MCF 10A (cell line): Measurements from ENCODE around the gene TSSK6. TPM values are rescaled to one million over a fixed set of nuclear protein-coding genes. Genes with fewer than 3 reads are reported as not detected.

Experiments used
- BruUV-seq: library from RNA; stranded (reverse); fragments of 400-500 nt; replicated peaks from 2 replicates; lab custom pipeline; 2021; lab: Mats Ljungman, UMichigan
- CTCF ChIA-PET: fragments of 300-600 bp; sonication (Branson Sonifier 250); formaldehyde crosslinking; extraction: SDS; loops from one replicate; lab custom pipeline; 2021; ENCODE audit warnings: antibody characterized with exemption, inconsistent platforms; lab: Yijun Ruan, JAX
- POLR2A ChIA-PET: fragments of 300-600, 350-650 bp; sonication (Branson Sonifier 250); formaldehyde crosslinking; extraction: SDS; loops from one replicate; lab custom pipeline; 2020; ENCODE audit warnings: antibody characterized with exemption, inconsistent platforms; lab: Yijun Ruan, JAX
- DNase-seq: peaks from one replicate; pipeline ENCODE4 v3.0.0-alpha.2; 2018; ENCODE audit not compliant: unreplicated experiment
- H3K27ac Mint-ChIP-seq: one replicate; pipeline ENCODE4 v1.8.0; 2022; ENCODE audit warnings: mild to moderate bottlenecking, low read depth, mixed read lengths; ENCODE audit not compliant: unreplicated experiment
- H3K27me3 Mint-ChIP-seq: one replicate; pipeline ENCODE4 v1.8.0; 2022; ENCODE audit warnings: mixed read lengths; ENCODE audit not compliant: insufficient read depth, unreplicated experiment
- H3K36me3 Mint-ChIP-seq: one replicate; pipeline ENCODE4 v1.8.0; 2022; ENCODE audit warnings: mild to moderate bottlenecking, moderate library complexity, mixed read lengths; ENCODE audit not compliant: insufficient read depth, unreplicated experiment
- H3K4me1 Mint-ChIP-seq: one replicate; pipeline ENCODE4 v1.8.0; 2022; ENCODE audit warnings: mixed read lengths; ENCODE audit not compliant: insufficient read depth, unreplicated experiment
- H3K4me3 Mint-ChIP-seq: one replicate; pipeline ENCODE4 v1.8.0; 2022; ENCODE audit warnings: mild to moderate bottlenecking, moderate library complexity, mixed read lengths; ENCODE audit not compliant: unreplicated experiment
- H3K9me3 Mint-ChIP-seq: one replicate; pipeline ENCODE4 v1.8.0; 2022; ENCODE audit warnings: mixed read lengths; ENCODE audit not compliant: unreplicated experiment
- intact Hi-C: fragments of 100-400 bp; cut with micrococcal nuclease; formaldehyde crosslinking; loops from 2 replicates; pipeline ENCODE4 v1.14.1; 2022
- total RNA-seq: library from RNA; stranded (reverse); gene quantifications from 2 replicates; pipeline ENCODE4 v1.2.3, GENCODE V29; 2022
- TF ChIP-seq, protein P1 (sequence below): fragments of 200-600 bp; IDR thresholded peaks from one replicate; pipeline ENCODE4 v1.8.0; 2022; ENCODE audit warnings: antibody characterized with exemption, mild to moderate bottlenecking; ENCODE audit not compliant: unreplicated experiment

The TSSK6 gene
- total RNA-seq, 1 experiment from 2014 or later: 4.8 TPM

DNA sequence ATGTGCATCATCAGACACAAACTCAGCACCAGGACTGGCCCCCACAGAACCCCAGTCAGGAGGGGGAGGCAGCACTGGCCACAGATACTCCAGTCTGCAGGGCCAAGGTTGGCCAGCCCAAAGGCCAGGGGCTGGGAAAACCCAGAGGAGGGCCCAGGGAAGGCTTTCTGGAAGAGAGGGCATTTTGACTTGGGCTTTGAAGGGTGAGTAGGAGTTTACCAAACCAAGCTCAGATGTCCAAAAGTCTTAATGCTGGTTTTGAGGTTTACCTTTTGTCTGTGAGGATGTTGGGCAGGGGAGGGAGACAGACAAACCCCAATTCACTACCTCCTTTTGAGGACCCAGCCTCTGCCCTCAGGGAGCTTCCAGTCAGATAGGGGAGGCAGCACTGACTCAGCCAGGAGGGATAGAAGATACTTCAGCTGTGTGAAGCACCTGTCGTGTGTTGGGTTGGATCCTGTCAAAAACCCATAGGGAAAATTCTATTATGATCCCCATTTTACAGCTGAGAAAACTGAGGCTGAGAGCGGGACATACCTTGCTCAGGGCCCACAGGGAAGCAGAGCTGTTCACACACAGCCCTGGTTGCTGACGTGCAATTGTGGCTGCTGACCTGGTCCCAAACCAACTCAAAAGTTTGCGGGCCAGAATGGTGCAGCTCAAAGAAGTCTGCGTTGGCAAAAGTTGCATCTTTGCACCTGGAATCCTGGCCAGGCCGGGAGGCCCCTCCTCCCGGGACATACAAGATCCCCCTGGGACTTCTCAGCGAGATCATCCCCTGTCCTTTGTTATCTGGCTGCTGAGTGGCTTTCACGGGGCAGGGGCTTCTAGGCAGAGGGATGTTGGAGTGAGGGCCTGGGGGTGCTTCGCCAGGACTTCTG is 35.9 kb upstream of the TSSK6 start:
- TF ChIP-seq, protein P1, sequence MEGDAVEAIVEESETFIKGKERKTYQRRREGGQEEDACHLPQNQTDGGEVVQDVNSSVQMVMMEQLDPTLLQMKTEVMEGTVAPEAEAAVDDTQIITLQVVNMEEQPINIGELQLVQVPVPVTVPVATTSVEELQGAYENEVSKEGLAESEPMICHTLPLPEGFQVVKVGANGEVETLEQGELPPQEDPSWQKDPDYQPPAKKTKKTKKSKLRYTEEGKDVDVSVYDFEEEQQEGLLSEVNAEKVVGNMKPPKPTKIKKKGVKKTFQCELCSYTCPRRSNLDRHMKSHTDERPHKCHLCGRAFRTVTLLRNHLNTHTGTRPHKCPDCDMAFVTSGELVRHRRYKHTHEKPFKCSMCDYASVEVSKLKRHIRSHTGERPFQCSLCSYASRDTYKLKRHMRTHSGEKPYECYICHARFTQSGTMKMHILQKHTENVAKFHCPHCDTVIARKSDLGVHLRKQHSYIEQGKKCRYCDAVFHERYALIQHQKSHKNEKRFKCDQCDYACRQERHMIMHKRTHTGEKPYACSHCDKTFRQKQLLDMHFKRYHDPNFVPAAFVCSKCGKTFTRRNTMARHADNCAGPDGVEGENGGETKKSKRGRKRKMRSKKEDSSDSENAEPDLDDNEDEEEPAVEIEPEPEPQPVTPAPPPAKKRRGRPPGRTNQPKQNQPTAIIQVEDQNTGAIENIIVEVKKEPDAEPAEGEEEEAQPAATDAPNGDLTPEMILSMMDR: no peak
- DNase-seq: no peak
- POLR2A ChIA-PET: interaction anchor here (1.0 kb wide), 1 partner anchor 83 kb away, joined by 3 read pairs; no protein-coding TSS in a partner anchor
- Mint-ChIP-seq H3K36me3 (no peaks in the 10 kb centered on the region), H3K27me3 (no peaks in the 10 kb centered on the region), H3K4me1 (peaks cover 6% of the 10 kb centered on the region), H3K4me3 (no peak overlapping the region), H3K9me3 (no peaks in the 10 kb centered on the region), H3K27ac (no peak overlapping the region)
- intact Hi-C loops: loop anchor here (5.0 kb wide), 2 partner anchors 76 to 91 kb away; partner anchors contain the start of genes GMIP and LPAR2
- no TSS peak for BruUV-seq
- CTCF ChIA-PET: interaction anchor here (0.6 to 5.5 kb wide), 6 partner anchors 9 to 93 kb away, joined by 3 to 42 read pairs (median 4); partner anchors contain the start of gene GMIP

DNA sequence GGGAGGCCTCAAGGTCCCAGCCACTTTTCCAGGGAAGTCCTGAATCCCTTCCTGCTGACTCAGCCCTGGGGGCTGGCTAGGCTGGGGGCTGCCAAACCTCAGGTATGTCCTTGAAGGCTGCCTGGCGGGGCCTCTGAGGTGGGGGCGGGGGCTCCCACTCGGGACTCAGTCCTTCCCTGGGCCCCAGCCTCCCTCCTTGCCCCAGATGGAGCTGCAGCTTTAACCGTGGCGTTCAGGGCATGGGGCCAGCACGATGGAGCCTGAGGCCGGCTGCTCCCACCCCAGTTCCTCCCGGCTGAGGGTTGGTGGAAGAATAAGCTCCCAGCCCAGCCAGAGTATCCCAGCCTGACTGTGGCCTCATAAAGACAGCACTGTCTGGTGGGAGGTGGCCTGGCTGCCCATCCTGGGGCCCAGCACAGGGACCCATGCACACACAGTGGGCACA is 35.2 kb upstream of the TSSK6 start:
- no TSS peak for BruUV-seq
- TF ChIP-seq, protein P1: no peak
- Mint-ChIP-seq H3K9me3 (no peaks in the 10 kb centered on the region), H3K4me3 (no peak overlapping the region), H3K27ac (no peak overlapping the region), H3K4me1 (peaks cover 6% of the 10 kb centered on the region), H3K36me3 (no peaks in the 10 kb centered on the region), H3K27me3 (no peaks in the 10 kb centered on the region)
- DNase-seq: no peak
- ChIA-PET CTCF (interaction anchor here (0.6 to 3.5 kb wide), 4 partner anchors 10 to 94 kb away, joined by 3 to 21 read pairs (median 3); partner anchors contain the start of gene GMIP), POLR2A (no interaction called here)
- intact Hi-C loops: loop anchor here (5.0 kb wide), 2 partner anchors 77 to 92 kb away; partner anchors contain the start of genes GMIP and LPAR2

DNA sequence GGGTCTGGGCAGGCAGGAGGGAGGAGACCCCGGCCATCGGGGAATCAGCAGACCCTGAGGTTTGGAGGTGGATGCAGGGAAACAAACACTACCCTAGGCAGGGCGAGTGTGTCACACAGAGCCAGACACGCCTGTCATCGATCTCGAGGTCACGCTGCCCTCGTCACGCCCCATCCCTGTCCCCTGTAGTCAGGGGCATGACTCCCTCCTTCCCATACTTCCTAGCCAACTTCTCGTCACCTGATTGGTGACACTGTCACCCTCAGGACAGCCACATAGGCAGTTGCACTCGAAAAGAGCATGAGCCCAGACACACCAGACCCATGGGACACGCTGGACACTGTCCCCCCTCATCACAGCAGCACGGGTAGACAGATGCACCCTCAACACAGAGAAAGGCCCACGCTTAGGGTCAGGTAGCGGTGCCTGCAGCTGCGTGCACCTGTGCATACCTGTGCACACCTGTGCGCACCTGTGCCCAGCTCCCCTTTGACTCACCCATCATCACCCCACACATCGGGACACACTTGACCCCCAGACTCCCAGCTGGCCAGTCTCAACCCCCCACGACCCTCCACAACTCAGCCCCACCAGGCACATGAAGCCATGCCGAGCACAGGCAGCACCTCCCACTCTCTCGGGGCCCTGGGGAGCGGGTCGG is 34.6 kb upstream of the TSSK6 start:
- TF ChIP-seq, protein P1: no peak
- CTCF ChIA-PET: interaction anchor here (0.6 to 3.5 kb wide), 3 partner anchors 18 to 95 kb away, joined by 3 to 21 read pairs (median 8); partner anchors contain the start of gene GMIP
- Mint-ChIP-seq H3K27ac (no peak overlapping the region), H3K9me3 (no peaks in the 10 kb centered on the region), H3K36me3 (no peaks in the 10 kb centered on the region), H3K4me3 (no peak overlapping the region), H3K4me1 (peaks cover 6% of the 10 kb centered on the region), H3K27me3 (no peaks in the 10 kb centered on the region)
- POLR2A ChIA-PET: no interaction called here
- no TSS peak for BruUV-seq
- DNase-seq: no peak
- intact Hi-C loops: loop anchor here (5.0 kb wide), 2 partner anchors 77 to 92 kb away; partner anchors contain the start of genes GMIP and LPAR2
